K562 (cell line): Measurements from ENCODE around the gene TCIRG1. TPM values are rescaled to one million over a fixed set of nuclear protein-coding genes. Genes with fewer than 3 reads are reported as not detected.

Experiments
- BACH1 ChIP-seq: fragments of 200-800 bp; sonication (Bioruptor generic); IDR thresholded peaks from 2 replicates; pipeline ENCODE4 v1.6.1; 2016; ENCODE audit warnings: missing genetic modification characterization, missing compliant biosample characterization
- CBX1 ChIP-seq: sonication (generic); IDR thresholded peaks from 2 replicates; pipeline ENCODE4 v1.6.1; 2016; ENCODE audit warnings: antibody characterized with exemption, low read depth, mild to moderate bottlenecking
- CBX5 ChIP-seq: IDR thresholded peaks from 2 replicates; pipeline ENCODE4 v1.6.1; 2014; ENCODE audit warnings: low read depth, borderline replicate concordance
- CEBPB ChIP-seq: fragments of 450-650 bp; IDR thresholded peaks from 2 replicates; pipeline ENCODE4 v1.6.1; 2016; ENCODE audit warnings: missing genetic modification characterization, missing compliant biosample characterization
- CLOCK ChIP-seq: fragments of 250-450 bp; sonication (Bioruptor Pico); IDR thresholded peaks from 2 replicates; pipeline ENCODE4 v1.4.0; 2020; ENCODE audit warnings: mild to moderate bottlenecking, moderate library complexity, borderline replicate concordance
- EGR1 ChIP-seq: fragments of 450-650 bp; conservative IDR thresholded peaks from 2 replicates; pipeline ENCODE4 v1.6.1; 2017; ENCODE audit warnings: mild to moderate bottlenecking
- HDAC2 ChIP-seq: fragments of 450-650 bp; IDR thresholded peaks from 2 replicates; pipeline ENCODE4 v1.6.1; 2016; ENCODE audit warnings: mild to moderate bottlenecking
- HDAC8 ChIP-seq: fragments of 450-650 bp; IDR thresholded peaks from 2 replicates; pipeline ENCODE4 v1.6.1; 2016; ENCODE audit warnings: mild to moderate bottlenecking, missing genetic modification characterization, moderate library complexity, missing compliant biosample characterization
- KDM5B ChIP-seq: fragments of 200-600 bp; sonication (generic); IDR thresholded peaks from 2 replicates; pipeline ENCODE4 v1.6.1; 2012; ENCODE audit warnings: low read depth, mild to moderate bottlenecking, moderate library complexity, low read length, control low read depth, inconsistent platforms; ENCODE audit not compliant: insufficient replicate concordance
- MEIS2 ChIP-seq: fragments of 450-650 bp; IDR thresholded peaks from 2 replicates; pipeline ENCODE4 v1.6.1; 2014; ENCODE audit warnings: mild to moderate bottlenecking; ENCODE audit not compliant: partially characterized antibody
- MXI1 ChIP-seq: IDR thresholded peaks from 2 replicates; pipeline ENCODE4 v1.6.1; 2011; ENCODE audit warnings: low read depth, mild to moderate bottlenecking, improper control_type of control experiment, low read length
- PRPF4 ChIP-seq: fragments of 200-400 bp; formaldehyde crosslinking; IDR thresholded peaks from one replicate; pipeline ENCODE4 v1.6.1; 2017; ENCODE audit warnings: low read length, low read depth, mild to moderate bottlenecking; ENCODE audit not compliant: insufficient read depth, poor library complexity, severe bottlenecking
- RBFOX2 ChIP-seq: fragments of 200-400 bp; formaldehyde crosslinking; IDR thresholded peaks from 2 replicates; pipeline ENCODE4 v1.6.1; 2017; ENCODE audit warnings: low read depth, mild to moderate bottlenecking, low read length, moderate library complexity
- RBM14 ChIP-seq: fragments of 200-400 bp; formaldehyde crosslinking; IDR thresholded peaks from 2 replicates; pipeline ENCODE4 v1.6.1; 2018; ENCODE audit warnings: low read depth, mild to moderate bottlenecking, low read length, moderate library complexity, borderline replicate concordance; ENCODE audit not compliant: insufficient read depth
- STAG1 ChIP-seq: sonication (generic); formaldehyde crosslinking; IDR thresholded peaks from 2 replicates; pipeline ENCODE4 v1.5.0; 2020; ENCODE audit warnings: missing genetic modification reagents, borderline replicate concordance
- TAF1 ChIP-seq: IDR thresholded peaks from 2 replicates; pipeline ENCODE4 v1.6.1; 2011; ENCODE audit warnings: mild to moderate bottlenecking, low read length, moderate library complexity; ENCODE audit not compliant: insufficient read depth, control insufficient read depth, severe bottlenecking; ENCODE audit errors: extremely low read depth
- TBL1XR1 ChIP-seq, 2 experiments: IDR thresholded peaks; 2 replicates each; pipeline ENCODE4 v1.6.1; 2012; ENCODE audit warnings: improper control_type of control experiment in 2 of 2, low read length in 2 of 2, mild to moderate bottlenecking in 1 of 2
- TCF7 ChIP-seq: sonication (generic); IDR thresholded peaks from 2 replicates; pipeline ENCODE4 v1.6.1; 2016; ENCODE audit warnings: antibody characterized with exemption, borderline replicate concordance
- polyA plus RNA-seq, 8 experiments: library from polyadenylated mRNA; depleted of rRNA in 4 of 8; stranded (reverse) in 5 of 8; unstranded in 3 of 8; fragments of >200 nt; fragmentation: Nextera tagmentation in 2 of 8; fragmentation: Illumina TruSeq in 1 of 8; extraction: Ambion mirVana in 2 of 8; extraction: Trizol in 1 of 8; gene quantifications; 2 replicates each; pipeline versions ENCODE4 v1.2.1 to v1.2.3, GENCODE V29; 2011 to 2014; ENCODE audit warnings: inconsistent platforms in 1 of 8, missing spikeins in 1 of 8
- total RNA-seq, 7 experiments: library from RNA; depleted of rRNA in 6 of 7; stranded (reverse); fragments of >200 nt in 6 of 7; fragmentation: Illumina TruSeq in 2 of 7; extraction: Trizol in 2 of 7; gene quantifications; 2 replicates each; pipeline versions ENCODE4 v1.2.1 to v1.2.3, GENCODE V29; 2011 to 2021; ENCODE audit warnings: low replicate concordance in 1 of 7
- TF ChIP-seq, protein P1 (sequence below): fragments of 250-450 bp; sonication (Bioruptor Pico); IDR thresholded peaks from 2 replicates; pipeline ENCODE4 v1.4.0; 2020; ENCODE audit warnings: borderline replicate concordance
- TF ChIP-seq, protein P2 (sequence below): fragments of 450-650 bp; IDR thresholded peaks from 2 replicates; pipeline ENCODE4 v1.6.1; 2016; ENCODE audit warnings: antibody characterized with exemption

Gene TCIRG1
- total and polyA plus RNA-seq, 9 of the 15 experiments (the other 6 are each of a cell fraction or from before 2014, with no cell fraction given): 0.49 to 143 (median 24.4) TPM

- TF ChIP-seq STAG1 (no peak), MEIS2 (no peak), CLOCK (CRISPR knock-in tag) (0 out of 2 replicates have a peak, but pooled peaks have one; percentile 54), PRPF4 (no peak), HDAC8 (tag) (0 out of 2 replicates have a peak, but pooled peaks have one; percentile 38), HDAC2 (peak; percentile 76; the same call in 1 of the 2 replicates), CBX5 (no peak), BACH1 (tag) (no peak), TCF7 (no peak), RBM14 (0 out of 2 replicates have a peak, but pooled peaks have one; percentile 37), KDM5B (peak; percentile 31), EGR1 (no peak), TAF1 (no peak), RBFOX2 (peak; percentile 70), MXI1 (no peak), CBX1 (peak; percentile 82; the same call in 1 of the 2 replicates), TBL1XR1 (IDR thresholded peaks at IDR 0.05; ENCODE audit: low read length in 2 of 2) (no peak), CEBPB (tag) (0 out of 2 replicates have a peak, but pooled peaks have one; percentile 26)
- TF ChIP-seq, protein P1, sequence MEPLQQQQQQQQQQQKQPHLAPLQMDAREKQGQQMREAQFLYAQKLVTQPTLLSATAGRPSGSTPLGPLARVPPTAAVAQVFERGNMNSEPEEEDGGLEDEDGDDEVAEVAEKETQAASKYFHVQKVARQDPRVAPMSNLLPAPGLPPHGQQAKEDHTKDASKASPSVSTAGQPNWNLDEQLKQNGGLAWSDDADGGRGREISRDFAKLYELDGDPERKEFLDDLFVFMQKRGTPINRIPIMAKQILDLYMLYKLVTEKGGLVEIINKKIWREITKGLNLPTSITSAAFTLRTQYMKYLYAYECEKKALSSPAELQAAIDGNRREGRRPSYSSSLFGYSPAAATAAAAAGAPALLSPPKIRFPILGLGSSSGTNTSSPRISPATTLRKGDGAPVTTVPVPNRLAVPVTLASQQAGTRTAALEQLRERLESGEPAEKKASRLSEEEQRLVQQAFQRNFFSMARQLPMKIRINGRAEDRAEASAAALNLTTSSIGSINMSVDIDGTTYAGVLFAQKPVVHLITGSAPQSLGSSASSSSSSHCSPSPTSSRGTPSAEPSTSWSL (CRISPR knock-in tag): no peak
- TF ChIP-seq, protein P2, sequence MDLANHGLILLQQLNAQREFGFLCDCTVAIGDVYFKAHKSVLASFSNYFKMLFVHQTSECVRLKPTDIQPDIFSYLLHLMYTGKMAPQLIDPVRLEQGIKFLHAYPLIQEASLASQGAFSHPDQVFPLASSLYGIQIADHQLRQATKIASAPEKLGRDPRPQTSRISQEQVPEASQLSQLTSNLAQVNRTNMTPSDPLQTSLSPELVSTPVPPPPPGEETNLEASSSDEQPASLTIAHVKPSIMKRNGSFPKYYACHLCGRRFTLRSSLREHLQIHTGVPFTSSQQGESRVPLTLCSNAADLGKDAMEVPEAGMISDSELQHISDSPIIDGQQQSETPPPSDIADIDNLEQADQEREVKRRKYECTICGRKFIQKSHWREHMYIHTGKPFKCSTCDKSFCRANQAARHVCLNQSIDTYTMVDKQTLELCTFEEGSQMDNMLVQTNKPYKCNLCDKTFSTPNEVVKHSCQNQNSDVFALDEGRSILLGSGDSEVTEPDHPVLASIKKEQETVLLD: no peak
Observed at GRCh38 chr11:68040101-68040956, 1.5 kb downstream of the TCIRG1 start (continued).
